Measurements from ENCODE around the gene KRR1. TPM values are rescaled to one million over a fixed set of nuclear protein-coding genes. Genes with fewer than 3 reads are reported as not detected.

The KRR1 gene
- polyA plus RNA-seq, 1 of the 3 experiments (the other 2 are of a cell fraction), result 13.8 TPM

- no peaks in the 10 kb centered on the region for H4K20me1 ChIP-seq (ENCODE audit: insufficient read depth)
- H3K36me3 ChIP-seq (replicated peaks in 1 of 2; ENCODE audit: control insufficient read depth in 1 of 2, insufficient read depth in 2 of 2, low read length in 1 of 2), result peaks cover 0 to 1% of the 10 kb centered on the region in 2 experiments
- WGBS (ENCODE audit: low lambda C conversion rate), result 44% methylated on average over 2 of the region's 2 CpGs
- peaks cover 26% of the 10 kb centered on the region for H3F3A ChIP-seq (replicated peaks; ENCODE audit: insufficient read depth)
- H3K9ac ChIP-seq, result peak overlapping the region; percentile 66
- peak overlapping the region; percentile 86 for H3K4me2 ChIP-seq
- no peaks in the 10 kb centered on the region for H3K27me3 ChIP-seq (ENCODE audit: insufficient read depth)
- H3K79me2 ChIP-seq (ENCODE audit: insufficient read depth), result peaks cover 42% of the 10 kb centered on the region
- peaks cover 0 to 5% of the 10 kb centered on the region in 2 experiments; a peak in 3 of 4 replicates for H3K4me1 ChIP-seq (ENCODE audit: control insufficient read depth in 1 of 2, insufficient read depth in 2 of 2, low read depth in 1 of 2, low read length in 1 of 2)
- ChIA-PET POLR2A (interaction anchor here (0.6 kb wide), 1 partner anchor 9 kb away, joined by 3 read pairs; no protein-coding TSS in a partner anchor), CTCF (interaction anchor here (0.7 kb wide), 1 partner anchor 792 kb away, joined by 3 read pairs; no protein-coding TSS in a partner anchor)
- TF ChIP-seq JUND (IDR thresholded peaks at IDR 0.05) (no peak), POLR2AphosphoS5 (IDR thresholded peaks at IDR 0.05; ENCODE audit: low read depth, low read length) (no peak), GABPA (IDR thresholded peaks at IDR 0.05; ENCODE audit: low read depth) (no peak), SIN3A (IDR thresholded peaks at IDR 0.05; ENCODE audit: borderline replicate concordance, low read depth, low read length) (no peak)
- no peak for DNase-seq
- H3K4me3 ChIP-seq (ENCODE audit: low read depth in 2 of 2, low read length in 1 of 2), result peak overlapping the region; percentile 41 to 68; a peak in 3 of 4 replicates
- H3K27ac ChIP-seq (ENCODE audit: low read depth in 2 of 2, low read length in 1 of 2), result peak overlapping the region; percentile 76 to 91; a peak in 3 of 4 replicates
- H3K9me2 ChIP-seq, result no peaks in the 10 kb centered on the region
- H3K9me3 ChIP-seq, result no peaks in the 10 kb centered on the region
- peak overlapping the region; percentile 75 for H2AFZ ChIP-seq (ENCODE audit: low read depth)
These were observed 31.4 kb downstream of the KRR1 start for GRCh38 chr12:75479963-75480461.

GRCh38 chr12:75478116-75478794, 33.2 kb downstream of the KRR1 start:
- ChIA-PET CTCF (interaction anchor here (0.9 kb wide), 1 partner anchor 49 kb away, joined by 4 read pairs; no protein-coding TSS in a partner anchor), POLR2A (no interaction called here)
- Histone ChIP-seq H3K9me2 (no peaks in the 10 kb centered on the region), H3K9me3 (no peaks in the 10 kb centered on the region), H3K4me2 (no peak overlapping the region), H3K4me1 (ENCODE audit: control insufficient read depth in 1 of 2, insufficient read depth in 2 of 2, low read depth in 1 of 2, low read length in 1 of 2) (peaks cover 0 to 5% of the 10 kb centered on the region in 2 experiments; a peak in 3 of 4 replicates), H3F3A (replicated peaks; ENCODE audit: insufficient read depth) (peaks cover 21% of the 10 kb centered on the region), H3K9ac (no peak overlapping the region), H3K27me3 (ENCODE audit: insufficient read depth) (no peaks in the 10 kb centered on the region), H3K79me2 (ENCODE audit: insufficient read depth) (peaks cover 24% of the 10 kb centered on the region), H3K4me3 (ENCODE audit: low read depth in 2 of 2, low read length in 1 of 2) (no peak overlapping the region), H2AFZ (ENCODE audit: low read depth) (peak overlapping the region; percentile 37; the same call in 1 of the 2 replicates), H3K36me3 (replicated peaks in 1 of 2; ENCODE audit: control insufficient read depth in 1 of 2, insufficient read depth in 2 of 2, low read length in 1 of 2) (no peaks in the 10 kb centered on the region), H4K20me1 (ENCODE audit: insufficient read depth) (no peaks in the 10 kb centered on the region), H3K27ac (ENCODE audit: low read depth in 2 of 2, low read length in 1 of 2) (no peak overlapping the region)
- TF ChIP-seq YY1 (IDR thresholded peaks at IDR 0.05; ENCODE audit: low read depth) (no peak), RFX5 (IDR thresholded peaks at IDR 0.05; ENCODE audit: low read length) (no peak), NFIC (IDR thresholded peaks at IDR 0.05; ENCODE audit: borderline replicate concordance) (no peak), JUND (IDR thresholded peaks at IDR 0.05) (no peak), MXI1 (IDR thresholded peaks at IDR 0.05; ENCODE audit: low read depth, low read length) (no peak), SIN3A (IDR thresholded peaks at IDR 0.05; ENCODE audit: borderline replicate concordance, low read depth, low read length) (no peak), TCF12 (IDR thresholded peaks at IDR 0.05) (no peak), EP300 (IDR thresholded peaks at IDR 0.05; ENCODE audit: borderline replicate concordance in 1 of 2, low read depth in 1 of 2, low read length in 1 of 2) (no peak), POLR2AphosphoS5 (IDR thresholded peaks at IDR 0.05; ENCODE audit: low read depth, low read length) (no peak), GABPA (IDR thresholded peaks at IDR 0.05; ENCODE audit: low read depth) (no peak), RAD21 (IDR thresholded peaks at IDR 0.05; ENCODE audit: low read length) (no peak), TEAD4 (IDR thresholded peaks at IDR 0.05; ENCODE audit: borderline replicate concordance, insufficient read depth) (no peak), MEF2A (IDR thresholded peaks at IDR 0.05; ENCODE audit: borderline replicate concordance, low read depth) (no peak), FOXJ3 (CRISPR knock-in tag; IDR thresholded peaks at IDR 0.05) (no peak), CTCF (IDR thresholded peaks at IDR 0.05) (no peak), IRF3 (IDR thresholded peaks at IDR 0.05; ENCODE audit: low read depth, low read length) (no peak), ELF1 (IDR thresholded peaks at IDR 0.05) (no peak)
- no peak for DNase-seq
- WGBS (ENCODE audit: low lambda C conversion rate), result 81% methylated on average over 5 of the region's 5 CpGs

Data from SK-N-SH (cell line).